22Rv1 (cell line): ENCODE data around the gene RHOD.

ENCODE experiments used
- ZFX ChIP-seq: fragments of 450-650 bp; IDR thresholded peaks from 2 replicates; pipeline ENCODE4 v1.6.1; 2017; ENCODE audit warnings: antibody characterized with exemption, borderline replicate concordance
- TF ChIP-seq, protein P1 (sequence below): fragments of 450-650 bp; IDR thresholded peaks from 2 replicates; pipeline ENCODE4 v1.5.1; 2017; ENCODE audit warnings: mild to moderate bottlenecking

DNA sequence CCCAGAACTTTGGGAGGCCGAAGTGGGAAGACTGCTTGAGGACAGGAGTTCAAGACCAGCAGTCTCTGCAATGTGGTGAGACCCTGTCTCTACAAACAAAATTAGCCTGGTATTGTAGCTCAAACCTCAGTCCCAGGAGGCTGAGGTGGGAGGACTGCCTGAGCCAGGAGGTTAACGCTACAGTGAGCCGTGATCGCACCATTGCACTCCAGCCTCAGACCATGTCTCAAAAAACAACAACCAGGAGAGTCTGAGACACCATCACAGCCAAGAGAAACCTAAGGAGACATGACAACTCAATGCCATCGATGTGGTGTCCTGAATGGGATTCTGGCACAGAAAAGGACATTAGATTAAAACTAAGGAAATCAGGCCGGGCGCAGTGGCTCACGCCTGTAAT lies 34.1 kb downstream of the RHOD start:
- TF ChIP-seq, protein P1, sequence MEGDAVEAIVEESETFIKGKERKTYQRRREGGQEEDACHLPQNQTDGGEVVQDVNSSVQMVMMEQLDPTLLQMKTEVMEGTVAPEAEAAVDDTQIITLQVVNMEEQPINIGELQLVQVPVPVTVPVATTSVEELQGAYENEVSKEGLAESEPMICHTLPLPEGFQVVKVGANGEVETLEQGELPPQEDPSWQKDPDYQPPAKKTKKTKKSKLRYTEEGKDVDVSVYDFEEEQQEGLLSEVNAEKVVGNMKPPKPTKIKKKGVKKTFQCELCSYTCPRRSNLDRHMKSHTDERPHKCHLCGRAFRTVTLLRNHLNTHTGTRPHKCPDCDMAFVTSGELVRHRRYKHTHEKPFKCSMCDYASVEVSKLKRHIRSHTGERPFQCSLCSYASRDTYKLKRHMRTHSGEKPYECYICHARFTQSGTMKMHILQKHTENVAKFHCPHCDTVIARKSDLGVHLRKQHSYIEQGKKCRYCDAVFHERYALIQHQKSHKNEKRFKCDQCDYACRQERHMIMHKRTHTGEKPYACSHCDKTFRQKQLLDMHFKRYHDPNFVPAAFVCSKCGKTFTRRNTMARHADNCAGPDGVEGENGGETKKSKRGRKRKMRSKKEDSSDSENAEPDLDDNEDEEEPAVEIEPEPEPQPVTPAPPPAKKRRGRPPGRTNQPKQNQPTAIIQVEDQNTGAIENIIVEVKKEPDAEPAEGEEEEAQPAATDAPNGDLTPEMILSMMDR: no peak
- no peak for TF ChIP-seq ZFX
